SKM-1 treated with dmso at 0.1 percent for 144 hours (cell line): Measurements from ENCODE around the gene COL23A1.

Experiments
- DNase-seq: peaks from one replicate; lab custom pipeline; 2025; ENCODE audit not compliant: unreplicated experiment; lab: John Stamatoyannopoulos, UW

COL23A1 gene

GRCh38 chr5:178291969-178292825, 298.0 kb downstream of the COL23A1 start:
- no peak for DNase-seq

- DNase-seq = no peak
Observed at GRCh38 chr5:178291161-178291561, 299.0 kb downstream of the COL23A1 start.

- no peak for DNase-seq
Observed at GRCh38 chr5:178290376-178290775, 299.8 kb downstream of the COL23A1 start.

- no peak for DNase-seq
Observed at GRCh38 chr5:178289438-178289837, 300.8 kb downstream of the COL23A1 start.

- no peak for DNase-seq
Observed at GRCh38 chr5:178288401-178289368, 301.5 kb downstream of the COL23A1 start.

- DNase-seq = no peak
Observed at GRCh38 chr5:178287791-178288105, 302.4 kb downstream of the COL23A1 start.

- DNase-seq = no peak
Observed at GRCh38 chr5:178287091-178287790, 303.0 kb downstream of the COL23A1 start.

- DNase-seq = no peak
Observed at GRCh38 chr5:178286226-178287090, 303.7 kb downstream of the COL23A1 start.

- no peak for DNase-seq
Observed at GRCh38 chr5:178285399-178286225, 304.6 kb downstream of the COL23A1 start.

- no peak for DNase-seq
Observed at GRCh38 chr5:178284996-178285395, 305.2 kb downstream of the COL23A1 start.

- DNase-seq = peak; percentile 40
Observed at GRCh38 chr5:178284093-178284675, 306.0 kb downstream of the COL23A1 start.

GRCh38 chr5:178283520-178283919, 306.7 kb downstream of the COL23A1 start:
- no peak for DNase-seq

- DNase-seq = no peak
Observed at GRCh38 chr5:178282391-178282790, 307.8 kb downstream of the COL23A1 start.

- DNase-seq = no peak
Observed at GRCh38 chr5:178281331-178281730, 308.9 kb downstream of the COL23A1 start.

- no peak for DNase-seq
Observed at GRCh38 chr5:178280631-178281030, 309.6 kb downstream of the COL23A1 start.

- peak; percentile 71 for DNase-seq
Observed at GRCh38 chr5:178279723-178280438, 310.3 kb downstream of the COL23A1 start.

GRCh38 chr5:178279026-178279722, 311.0 kb downstream of the COL23A1 start:
- no peak for DNase-seq
